IMR-90 (cell line): ENCODE measurements around the gene DIPK1A.

ENCODE experiments used
- CEBPB ChIP-seq: IDR thresholded peaks from 2 replicates; pipeline ENCODE4 v1.6.1; 2012; ENCODE audit warnings: low read depth, low read length, improper control_type of control experiment
- CTCF ChIP-seq: conservative IDR thresholded peaks from 2 replicates; pipeline ENCODE4 v1.5.1; 2012; ENCODE audit warnings: mild to moderate bottlenecking, low read depth, low read length, improper control_type of control experiment
- MAFK ChIP-seq: IDR thresholded peaks from 2 replicates; pipeline ENCODE4 v1.6.1; 2012; ENCODE audit warnings: low read depth, low read length, improper control_type of control experiment
- MXI1 ChIP-seq: IDR thresholded peaks from 2 replicates; pipeline ENCODE4 v1.6.1; 2012; ENCODE audit warnings: low read depth, mild to moderate bottlenecking, low read length, moderate library complexity, borderline replicate concordance
- POLR2A ChIP-seq: IDR thresholded peaks from 2 replicates; pipeline ENCODE4 v1.6.1; 2012; ENCODE audit warnings: mild to moderate bottlenecking, low read depth, low read length
- RAD21 ChIP-seq: IDR thresholded peaks from 2 replicates; pipeline ENCODE4 v1.6.1; 2012; ENCODE audit warnings: low read length, improper control_type of control experiment
- RFX5 ChIP-seq: IDR thresholded peaks from 2 replicates; pipeline ENCODE4 v1.8.0; 2012; ENCODE audit warnings: low read depth, mild to moderate bottlenecking, low read length, moderate library complexity

GRCh38 chr1:92901126-92901525 lies 60.1 kb downstream of the DIPK1A start:
- TF ChIP-seq RAD21, result no peak
- TF ChIP-seq CTCF, result no peak
- no peak for TF ChIP-seq POLR2A
- TF ChIP-seq CEBPB, result no peak
- TF ChIP-seq MAFK, result no peak
- no peak for TF ChIP-seq RFX5
- no peak for TF ChIP-seq MXI1
